ENCODE results near the gene MC5R.

MC5R gene

GRCh38 chr18:13823707-13824395 lies at the start of gene MC5R:
MC5R (plus strand) TSS chr18:13824149; CDS start chr18:13825766, 1,617 bp downstream.
- no peak within 1 kb of the TSS; the same call in 1 of the 2 replicates for H3K9ac ChIP-seq
- TF ChIP-seq CTCF (conservative IDR thresholded peaks at IDR 0.05; ENCODE audit: low read depth, low read length): peak; percentile 88
- H3K27ac ChIP-seq: no peak within 1 kb of the TSS
- no peaks in the 10 kb centered on the region for H3K4me1 ChIP-seq (ENCODE audit: low read depth, poor library complexity, severe bottlenecking)
- peak within 1 kb of the TSS; percentile 55; the same call in 1 of the 2 replicates for H2AFZ ChIP-seq (ENCODE audit: low read depth)
- no peaks in the 10 kb centered on the region for H4K20me1 ChIP-seq (ENCODE audit: insufficient read depth)
- H3K79me2 ChIP-seq (ENCODE audit: insufficient read depth, low read depth): no peaks in the 10 kb centered on the region
- H3K36me3 ChIP-seq (ENCODE audit: insufficient read depth): no peaks in the 10 kb centered on the region
- peak within 1 kb of the TSS; percentile 50 for H3K4me2 ChIP-seq
- H3K27me3 ChIP-seq (ENCODE audit: insufficient read depth, low read depth): no peaks in the 10 kb centered on the region
- H3K4me3 ChIP-seq (IDR thresholded peaks at IDR 0.05; ENCODE audit: insufficient read depth, low read depth, low read length): no peak within 1 kb of the TSS

- Histone ChIP-seq H3K4me1 (ENCODE audit: low read depth, poor library complexity, severe bottlenecking) (no peaks in the 10 kb centered on the region), H3K4me3 (IDR thresholded peaks at IDR 0.05; ENCODE audit: insufficient read depth, low read depth, low read length) (no peak overlapping the region), H3K27ac (no peak overlapping the region), H3K27me3 (ENCODE audit: insufficient read depth, low read depth) (no peaks in the 10 kb centered on the region), H3K79me2 (ENCODE audit: insufficient read depth, low read depth) (no peaks in the 10 kb centered on the region), H3K9ac (no peak overlapping the region), H3K36me3 (ENCODE audit: insufficient read depth) (no peaks in the 10 kb centered on the region), H4K20me1 (ENCODE audit: insufficient read depth) (no peaks in the 10 kb centered on the region), H2AFZ (ENCODE audit: low read depth) (no peak overlapping the region), H3K4me2 (no peak overlapping the region)
- TF ChIP-seq CTCF (conservative IDR thresholded peaks at IDR 0.05; ENCODE audit: low read depth, low read length): no peak
Measured at GRCh38 chr18:13775058-13775457, 48.9 kb upstream of the MC5R start.

GRCh38 chr18:13791181-13791580 lies 32.8 kb upstream of the MC5R start:
- no peaks in the 10 kb centered on the region for H3K36me3 ChIP-seq (ENCODE audit: insufficient read depth)
- H2AFZ ChIP-seq (ENCODE audit: low read depth): no peak overlapping the region
- no peaks in the 10 kb centered on the region for H3K27me3 ChIP-seq (ENCODE audit: insufficient read depth, low read depth)
- H3K27ac ChIP-seq: no peak overlapping the region
- H3K4me2 ChIP-seq: no peak overlapping the region
- no peak overlapping the region for H3K4me3 ChIP-seq (IDR thresholded peaks at IDR 0.05; ENCODE audit: insufficient read depth, low read depth, low read length)
- TF ChIP-seq CTCF (conservative IDR thresholded peaks at IDR 0.05; ENCODE audit: low read depth, low read length): no peak
- H3K4me1 ChIP-seq (ENCODE audit: low read depth, poor library complexity, severe bottlenecking): no peaks in the 10 kb centered on the region
- no peaks in the 10 kb centered on the region for H3K79me2 ChIP-seq (ENCODE audit: insufficient read depth, low read depth)
- H3K9ac ChIP-seq: no peak overlapping the region
- no peaks in the 10 kb centered on the region for H4K20me1 ChIP-seq (ENCODE audit: insufficient read depth)

- Histone ChIP-seq H3K9ac (no peak overlapping the region), H3K36me3 (ENCODE audit: insufficient read depth) (no peaks in the 10 kb centered on the region), H3K27me3 (ENCODE audit: insufficient read depth, low read depth) (no peaks in the 10 kb centered on the region), H3K4me1 (ENCODE audit: low read depth, poor library complexity, severe bottlenecking) (no peaks in the 10 kb centered on the region), H2AFZ (ENCODE audit: low read depth) (no peak overlapping the region), H3K4me2 (no peak overlapping the region), H3K27ac (no peak overlapping the region), H3K79me2 (ENCODE audit: insufficient read depth, low read depth) (no peaks in the 10 kb centered on the region), H4K20me1 (ENCODE audit: insufficient read depth) (no peaks in the 10 kb centered on the region), H3K4me3 (IDR thresholded peaks at IDR 0.05; ENCODE audit: insufficient read depth, low read depth, low read length) (no peak overlapping the region)
- TF ChIP-seq CTCF (conservative IDR thresholded peaks at IDR 0.05; ENCODE audit: low read depth, low read length): no peak
Measured at GRCh38 chr18:13793819-13794218, 30.1 kb upstream of the MC5R start.

Measured in KMS-11 (cell line).